Calu3 (cell line): ENCODE results near the gene TFR2. TPM values are rescaled to one million over a fixed set of nuclear protein-coding genes. Genes with fewer than 3 reads are reported as not detected.

Experiments
- BruUV-seq: library from RNA; stranded (reverse); fragments of 400-500 nt; replicated peaks from 2 replicates; lab custom pipeline; 2021; lab: Mats Ljungman, UMichigan
- CTCF ChIA-PET: fragments of 300-600 bp; sonication (Branson Sonifier 250); formaldehyde crosslinking; loops from one replicate; lab custom pipeline; 2022; ENCODE audit warnings: antibody characterized with exemption; lab: Charles Lee
- DNase-seq: peaks from one replicate; pipeline ENCODE4 v3.0.0; 2022
- H3K27ac Mint-ChIP-seq: one replicate; pipeline ENCODE4 v1.8.0; 2022; ENCODE audit warnings: mixed read lengths; ENCODE audit not compliant: unreplicated experiment
- H3K27me3 Mint-ChIP-seq: one replicate; pipeline ENCODE4 v1.8.0; 2022; ENCODE audit warnings: mixed read lengths; ENCODE audit not compliant: unreplicated experiment
- H3K36me3 Mint-ChIP-seq: one replicate; pipeline ENCODE4 v1.8.0; 2022; ENCODE audit warnings: mild to moderate bottlenecking, moderate library complexity, mixed read lengths; ENCODE audit not compliant: insufficient read depth, unreplicated experiment
- H3K4me1 Mint-ChIP-seq: one replicate; pipeline ENCODE4 v1.8.0; 2022; ENCODE audit warnings: mild to moderate bottlenecking, low read depth, mixed read lengths; ENCODE audit not compliant: unreplicated experiment
- H3K4me3 Mint-ChIP-seq: one replicate; pipeline ENCODE4 v1.8.0; 2022; ENCODE audit warnings: mild to moderate bottlenecking, low read depth, moderate library complexity, mixed read lengths; ENCODE audit not compliant: unreplicated experiment
- H3K9me3 Mint-ChIP-seq: one replicate; pipeline ENCODE4 v1.8.0; 2022; ENCODE audit warnings: low read depth, mixed read lengths; ENCODE audit not compliant: unreplicated experiment
- intact Hi-C: fragments of 100-400 bp; cut with micrococcal nuclease; formaldehyde crosslinking; loops from one replicate; pipeline ENCODE4 v1.10.0; 2022; ENCODE audit not compliant: unreplicated experiment
- total RNA-seq: library from RNA; stranded (reverse); gene quantifications from 2 replicates; pipeline ENCODE4 v1.2.3, GENCODE V29; 2022
- TF ChIP-seq, protein P1 (sequence below): fragments of 200-600 bp; IDR thresholded peaks from one replicate; pipeline ENCODE4 v1.8.0; 2022; ENCODE audit warnings: antibody characterized with exemption; ENCODE audit not compliant: unreplicated experiment

TFR2 gene
- total RNA-seq, 1 experiment from 2014 or later = 0.90 TPM

DNA sequence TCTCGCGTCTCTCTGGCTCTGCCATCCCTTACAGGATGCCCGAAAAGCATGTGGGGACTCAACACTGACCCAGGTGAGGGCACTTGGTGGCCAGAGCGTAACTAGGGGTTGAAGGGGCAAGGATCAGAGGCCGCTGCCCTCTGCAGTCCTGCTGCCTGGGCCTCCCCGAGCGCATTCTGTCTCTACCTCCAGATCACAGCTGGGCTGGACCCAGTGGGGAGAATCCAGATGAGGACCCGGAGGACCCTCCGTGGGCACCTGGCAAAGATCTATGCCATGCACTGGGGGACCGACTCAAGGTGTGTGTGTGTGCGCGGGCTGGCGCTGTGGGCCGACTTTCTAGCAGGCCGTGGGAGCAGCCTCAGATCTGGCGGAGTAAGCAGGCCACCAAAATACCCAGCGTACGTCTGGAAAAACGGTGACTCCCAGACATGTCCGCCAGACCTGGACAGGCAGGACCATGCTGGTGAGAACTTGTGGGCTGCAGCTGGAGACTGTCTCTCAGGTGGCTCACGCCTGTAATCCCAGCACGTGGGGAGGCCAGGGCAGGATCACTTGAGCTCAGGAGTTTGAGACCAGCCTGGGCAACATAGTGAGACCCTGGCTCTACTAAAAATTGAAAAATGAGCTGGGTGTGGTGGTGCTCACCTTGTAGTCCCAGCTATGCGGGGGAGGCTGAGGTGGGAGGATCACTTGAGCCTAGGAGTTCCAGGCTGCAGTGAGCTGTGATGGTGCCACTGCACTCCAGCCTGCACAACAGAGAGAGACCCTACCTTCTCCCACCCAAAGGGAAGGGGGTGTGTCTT lies 35.4 kb upstream of the TFR2 start:
- peaks cover 66% of the 10 kb centered on the region for H3K36me3 Mint-ChIP-seq
- peaks cover 3% of the 10 kb centered on the region for H3K27me3 Mint-ChIP-seq
- CTCF ChIA-PET = interaction anchor here (0.6 to 0.7 kb wide), 3 partner anchors 178 to 329 kb away, joined by 3 to 4 read pairs (median 3); no protein-coding TSS in a partner anchor
- H3K4me3 Mint-ChIP-seq = peak overlapping the region; percentile 93
- intact Hi-C loops = no loop called here
- no peak for DNase-seq
- no peaks in the 10 kb centered on the region for H3K9me3 Mint-ChIP-seq
- BruUV-seq = no TSS peak
- TF ChIP-seq, protein P1, sequence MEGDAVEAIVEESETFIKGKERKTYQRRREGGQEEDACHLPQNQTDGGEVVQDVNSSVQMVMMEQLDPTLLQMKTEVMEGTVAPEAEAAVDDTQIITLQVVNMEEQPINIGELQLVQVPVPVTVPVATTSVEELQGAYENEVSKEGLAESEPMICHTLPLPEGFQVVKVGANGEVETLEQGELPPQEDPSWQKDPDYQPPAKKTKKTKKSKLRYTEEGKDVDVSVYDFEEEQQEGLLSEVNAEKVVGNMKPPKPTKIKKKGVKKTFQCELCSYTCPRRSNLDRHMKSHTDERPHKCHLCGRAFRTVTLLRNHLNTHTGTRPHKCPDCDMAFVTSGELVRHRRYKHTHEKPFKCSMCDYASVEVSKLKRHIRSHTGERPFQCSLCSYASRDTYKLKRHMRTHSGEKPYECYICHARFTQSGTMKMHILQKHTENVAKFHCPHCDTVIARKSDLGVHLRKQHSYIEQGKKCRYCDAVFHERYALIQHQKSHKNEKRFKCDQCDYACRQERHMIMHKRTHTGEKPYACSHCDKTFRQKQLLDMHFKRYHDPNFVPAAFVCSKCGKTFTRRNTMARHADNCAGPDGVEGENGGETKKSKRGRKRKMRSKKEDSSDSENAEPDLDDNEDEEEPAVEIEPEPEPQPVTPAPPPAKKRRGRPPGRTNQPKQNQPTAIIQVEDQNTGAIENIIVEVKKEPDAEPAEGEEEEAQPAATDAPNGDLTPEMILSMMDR = no peak
- H3K4me1 Mint-ChIP-seq = no peaks in the 10 kb centered on the region
- no peak overlapping the region for H3K27ac Mint-ChIP-seq

DNA sequence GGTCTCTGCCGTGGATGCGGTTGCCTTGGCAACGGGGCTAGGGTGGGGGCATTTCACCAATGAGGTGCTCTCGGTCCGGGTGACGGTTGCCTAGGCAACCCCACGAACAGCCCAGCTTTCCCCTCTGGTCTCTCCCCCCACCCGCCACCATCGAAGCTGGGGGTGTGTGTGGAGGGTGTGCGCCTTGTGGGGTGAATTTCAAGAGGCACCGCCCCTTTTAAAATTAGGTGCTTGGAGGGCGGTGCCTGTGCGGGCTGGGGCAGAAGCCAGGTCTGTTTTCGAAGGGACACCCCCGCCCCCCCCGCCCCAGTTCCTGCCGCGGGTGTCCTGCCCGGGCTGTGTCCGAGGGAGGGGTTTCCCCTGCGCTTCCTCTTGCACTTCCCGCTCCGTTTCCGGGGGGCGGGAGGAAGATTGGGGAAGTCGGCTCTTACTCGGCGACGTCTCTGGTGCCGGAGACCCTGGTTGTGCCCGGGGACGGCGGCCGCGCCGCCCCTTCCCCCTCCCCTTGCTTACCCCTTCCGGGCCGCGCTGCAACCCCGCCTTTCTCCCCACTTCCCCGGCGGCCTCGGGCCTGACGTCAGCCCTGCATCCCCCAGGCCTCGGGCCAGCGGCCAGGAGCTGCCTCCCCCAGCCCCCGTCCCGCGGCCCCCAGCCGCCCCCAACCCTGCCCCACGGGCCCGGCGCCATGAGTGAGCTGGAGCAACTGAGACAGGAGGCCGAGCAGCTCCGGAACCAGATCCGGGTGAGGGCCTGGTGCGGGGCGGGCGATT lies 34.4 kb upstream of the TFR2 start:
- Mint-ChIP-seq H3K9me3 (no peaks in the 10 kb centered on the region), H3K4me1 (no peaks in the 10 kb centered on the region), H3K4me3 (peak overlapping the region; percentile 93), H3K36me3 (peaks cover 57% of the 10 kb centered on the region), H3K27ac (no peak overlapping the region), H3K27me3 (peaks cover 12% of the 10 kb centered on the region)
- intact Hi-C loops = no loop called here
- no TSS peak for BruUV-seq
- peak; percentile 33 for DNase-seq
- TF ChIP-seq, protein P1 = no peak
- CTCF ChIA-PET = interaction anchor here (0.7 kb wide), 1 partner anchor 211 kb away, joined by 3 read pairs; no protein-coding TSS in a partner anchor

DNA sequence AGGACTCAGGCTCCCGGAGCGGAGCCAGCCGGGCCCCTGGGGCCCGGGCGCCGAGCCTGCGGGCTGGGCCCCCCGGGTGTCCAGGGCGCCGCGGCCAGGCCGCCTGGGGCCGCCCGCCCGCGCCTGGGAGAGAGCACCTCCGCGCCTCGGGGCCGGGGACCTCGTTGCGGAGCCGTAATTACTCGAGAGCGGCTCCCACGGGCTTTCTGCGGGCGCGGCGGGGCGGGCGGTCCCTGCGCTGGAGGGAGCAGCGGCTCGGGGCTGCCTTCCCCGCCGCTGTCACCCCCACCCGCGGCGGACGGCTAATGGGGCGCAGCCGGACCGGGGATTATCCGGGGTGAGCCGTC lies 33.7 kb upstream of the TFR2 start:
- no TSS peak for BruUV-seq
- intact Hi-C loops = no loop called here
- peak overlapping the region; percentile 90 for H3K27ac Mint-ChIP-seq

DNA sequence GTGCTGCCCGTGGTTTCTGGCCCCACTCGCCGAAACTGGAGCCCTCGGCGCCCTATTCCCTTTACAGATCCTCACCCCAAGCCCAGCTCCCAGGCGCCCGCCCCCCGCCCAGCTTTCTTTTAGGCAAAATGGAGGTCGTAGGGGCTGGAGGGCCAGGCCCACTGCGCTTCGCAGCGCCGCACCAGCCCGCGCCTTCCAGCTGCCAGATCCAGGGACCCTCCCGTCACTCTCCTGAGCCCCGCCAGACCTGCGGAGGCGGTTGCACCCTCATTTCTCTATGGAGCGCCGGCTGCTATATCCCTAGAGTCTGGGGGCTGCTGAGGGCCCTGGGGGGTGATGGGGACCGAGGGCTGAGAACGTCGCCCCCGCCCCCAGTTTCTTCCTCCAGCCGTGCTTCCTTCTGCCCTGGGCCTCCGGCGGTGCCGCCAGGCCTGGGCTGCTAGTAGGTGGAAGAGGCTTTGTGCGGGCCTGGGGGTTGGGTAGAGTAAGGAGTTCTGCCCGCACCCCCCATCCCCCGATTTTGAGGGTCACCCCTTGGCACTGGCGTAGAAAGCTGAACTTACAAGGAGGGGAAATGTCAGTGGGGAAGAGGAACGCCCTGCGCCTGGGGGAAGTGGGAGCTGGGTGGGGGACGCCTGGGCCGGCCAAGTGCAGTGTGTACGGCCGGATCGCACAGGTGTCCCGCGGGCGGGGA lies 33.2 kb upstream of the TFR2 start:
- intact Hi-C loops = no loop called here
- peak overlapping the region; percentile 90 for H3K27ac Mint-ChIP-seq
- CTCF ChIA-PET = no interaction called here
- H3K27me3 Mint-ChIP-seq = peaks cover 13% of the 10 kb centered on the region
- TF ChIP-seq, protein P1 = no peak
- H3K4me1 Mint-ChIP-seq = no peaks in the 10 kb centered on the region
- no peaks in the 10 kb centered on the region for H3K9me3 Mint-ChIP-seq
- no peak for DNase-seq
- peaks cover 48% of the 10 kb centered on the region for H3K36me3 Mint-ChIP-seq
- peak overlapping the region; percentile 93 for H3K4me3 Mint-ChIP-seq
- BruUV-seq = TSS peak; percentile 16

More for the DNA sequence above, 33.7 kb upstream of the TFR2 start:
- CTCF ChIA-PET = no interaction called here
- H3K9me3 Mint-ChIP-seq = no peaks in the 10 kb centered on the region
- no peak for DNase-seq
- TF ChIP-seq, protein P1 = no peak
- H3K4me1 Mint-ChIP-seq = no peaks in the 10 kb centered on the region
- H3K27me3 Mint-ChIP-seq = peaks cover 13% of the 10 kb centered on the region
- peak overlapping the region; percentile 93 for H3K4me3 Mint-ChIP-seq
- H3K36me3 Mint-ChIP-seq = peaks cover 52% of the 10 kb centered on the region
